Urothelium cell line (cell line): Measurements from ENCODE around the gene TUFT1.

Experiments
- DNase-seq: peaks from one replicate; pipeline ENCODE4 v3.0.0; 2011; ENCODE audit warnings: low spot score, mixed read lengths
- FAIRE-seq: peaks from 2 replicates; lab custom pipeline; 2011; peaks lifted over from hg19 to GRCh38; lab: Jason Lieb, UNC

Gene TUFT1

DNA sequence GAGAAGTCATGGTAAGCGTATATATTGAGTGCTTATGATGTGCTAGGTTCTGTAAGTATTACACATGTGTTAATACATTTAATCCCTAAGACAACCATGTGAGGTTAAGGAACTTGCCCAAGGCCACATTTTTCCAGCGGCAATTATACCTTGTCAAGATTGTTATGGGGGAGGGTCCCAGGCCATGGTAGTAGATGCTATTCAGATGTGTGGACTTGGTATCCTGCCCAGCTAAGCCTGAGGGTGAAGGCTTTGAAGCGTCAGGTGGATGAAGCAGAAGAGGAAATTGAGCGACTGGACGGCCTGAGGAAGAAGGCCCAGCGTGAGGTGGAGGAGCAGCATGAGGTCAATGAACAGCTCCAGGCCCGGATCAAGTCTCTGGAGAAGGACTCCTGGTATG is 3.6 kb upstream of the TUFT1 start:
- no peak for DNase-seq
- FAIRE-seq, result no peak

DNA sequence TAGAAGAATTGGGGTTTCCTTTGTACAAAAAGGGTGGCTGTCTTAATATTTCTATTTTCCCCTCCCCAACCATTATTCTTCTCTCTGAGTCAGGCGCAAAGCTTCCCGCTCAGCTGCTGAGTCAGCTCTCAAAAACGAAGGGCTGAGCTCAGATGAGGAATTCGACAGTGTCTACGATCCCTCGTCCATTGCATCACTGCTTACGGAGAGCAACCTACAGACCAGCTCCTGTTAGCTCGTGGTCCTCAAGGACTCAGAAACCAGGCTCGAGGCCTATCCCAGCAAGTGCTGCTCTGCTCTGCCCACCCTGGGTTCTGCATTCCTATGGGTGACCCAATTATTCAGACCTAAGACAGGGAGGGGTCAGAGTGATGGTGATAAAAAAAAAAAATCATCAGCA is 3.0 kb upstream of the TUFT1 start:
- peak; percentile 90 for DNase-seq
- FAIRE-seq, result no peak

DNA sequence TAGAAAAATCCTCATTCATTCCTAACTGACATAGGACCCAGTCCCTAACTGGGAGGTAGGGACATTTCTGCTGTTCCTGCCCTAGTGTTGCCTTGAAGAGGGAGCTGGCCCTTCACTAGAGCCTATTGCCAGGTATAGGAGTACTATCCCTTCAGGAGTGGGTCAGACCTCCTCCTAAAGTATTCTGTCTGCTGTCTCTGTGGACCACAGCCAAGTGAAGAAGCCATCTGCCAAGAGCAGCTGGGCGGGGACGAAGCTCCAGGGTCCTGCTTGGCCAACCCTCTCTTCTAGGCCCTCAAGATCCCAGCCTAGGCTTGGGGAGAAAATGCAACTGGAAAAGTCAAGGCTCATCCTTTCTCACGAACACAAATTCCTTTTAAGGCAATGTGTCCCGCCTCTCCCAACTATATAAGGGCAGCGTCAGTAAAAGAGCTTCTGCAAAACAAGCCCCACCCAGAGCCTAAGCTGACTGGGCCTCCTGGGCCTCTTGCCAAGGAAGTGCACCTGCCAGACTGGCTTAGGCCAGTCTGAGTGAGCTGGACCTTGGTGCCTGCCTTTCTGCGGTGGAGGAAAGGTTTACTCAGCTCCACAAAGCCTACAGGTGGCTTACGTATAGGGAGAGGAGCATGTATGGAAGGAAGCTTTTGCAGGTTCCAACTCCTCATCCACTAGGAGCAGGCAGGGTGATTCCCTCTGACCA is 638 bp upstream of the TUFT1 start:
- FAIRE-seq (no peak), DNase-seq (peak; percentile 90)

DNA sequence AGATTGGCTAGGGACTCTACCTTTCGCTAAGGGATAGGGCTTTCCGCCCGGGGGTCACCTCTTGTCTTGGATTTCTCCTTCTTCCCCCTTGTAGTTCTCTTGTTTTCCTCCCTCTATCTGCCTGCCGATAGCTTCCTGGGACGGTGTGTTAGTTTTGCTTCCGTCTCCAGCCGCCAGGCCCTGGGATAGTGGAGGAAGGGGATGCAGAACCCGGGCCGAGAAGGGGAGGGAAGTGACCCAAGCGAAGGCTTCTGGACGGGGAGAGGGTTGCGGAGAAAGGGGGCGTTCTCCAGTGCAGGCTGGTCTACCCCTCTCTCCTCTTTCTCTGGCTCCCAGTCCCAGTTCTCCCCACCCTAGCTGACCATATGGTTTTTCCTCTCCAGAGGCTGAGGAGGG is 871 bp downstream of the TUFT1 start:
- no peak for FAIRE-seq
- DNase-seq, result peak; percentile 17

DNA sequence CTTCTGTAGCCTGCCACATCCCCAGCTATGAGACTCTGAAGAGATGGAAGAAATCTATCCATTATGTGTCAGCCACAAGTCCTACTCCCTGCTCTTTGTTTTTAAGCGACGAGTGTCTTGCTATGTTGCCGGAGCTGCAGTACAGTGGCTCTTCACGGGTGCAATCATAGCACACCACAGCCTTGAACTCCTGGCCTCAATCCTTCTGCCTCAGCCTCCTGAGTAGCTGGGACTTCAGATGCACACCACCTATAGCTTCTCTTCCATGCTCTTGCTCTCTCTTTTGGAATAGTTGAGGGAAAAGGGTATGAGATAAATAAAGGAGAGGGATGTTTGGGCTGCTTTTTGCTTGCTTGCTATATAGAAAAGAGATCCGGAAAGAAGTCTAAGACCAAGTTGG is 1.6 kb downstream of the TUFT1 start:
- FAIRE-seq (no peak), DNase-seq (no peak)

DNA sequence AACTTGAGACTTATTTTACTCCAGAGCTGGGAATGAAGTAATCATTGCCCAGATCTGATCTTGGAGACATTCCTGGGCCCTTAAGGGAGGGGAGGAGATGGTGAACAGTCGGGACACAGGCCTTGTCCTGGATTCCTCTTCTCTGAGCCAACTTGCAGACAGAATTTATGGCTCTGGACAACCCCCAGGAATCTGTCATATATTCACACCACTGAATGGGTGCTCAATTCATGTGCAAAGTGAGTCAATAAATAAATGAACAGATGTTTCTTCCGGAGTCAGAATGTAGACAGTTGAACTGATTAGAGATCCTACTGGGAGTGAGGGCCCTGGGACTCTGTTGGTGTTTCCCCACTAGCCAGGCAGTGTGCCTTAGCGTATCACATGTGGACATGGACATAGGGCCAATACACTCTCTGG is 2.6 kb downstream of the TUFT1 start:
- FAIRE-seq (no peak), DNase-seq (peak; percentile 44)

DNA sequence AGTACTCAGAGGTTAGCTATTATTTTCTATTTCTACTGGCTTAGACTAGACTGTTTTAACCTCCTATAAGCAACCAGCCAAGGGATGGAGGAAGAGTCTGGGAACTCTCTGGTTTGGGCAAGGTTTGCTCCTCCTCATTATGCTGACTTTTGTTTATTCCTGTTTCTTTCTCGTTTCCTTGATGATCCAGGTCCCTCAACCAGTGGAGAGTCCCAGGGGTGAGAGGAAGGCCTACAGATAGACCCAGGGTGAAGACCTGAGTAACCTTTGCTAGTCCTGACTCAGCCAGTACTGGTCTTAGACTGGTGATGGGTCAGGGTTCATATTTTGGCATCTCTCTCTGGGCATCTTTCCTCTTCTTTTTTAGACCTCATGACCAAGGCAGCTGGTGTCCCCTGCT is 5.4 kb downstream of the TUFT1 start:
- no peak for FAIRE-seq
- DNase-seq, result no peak

DNA sequence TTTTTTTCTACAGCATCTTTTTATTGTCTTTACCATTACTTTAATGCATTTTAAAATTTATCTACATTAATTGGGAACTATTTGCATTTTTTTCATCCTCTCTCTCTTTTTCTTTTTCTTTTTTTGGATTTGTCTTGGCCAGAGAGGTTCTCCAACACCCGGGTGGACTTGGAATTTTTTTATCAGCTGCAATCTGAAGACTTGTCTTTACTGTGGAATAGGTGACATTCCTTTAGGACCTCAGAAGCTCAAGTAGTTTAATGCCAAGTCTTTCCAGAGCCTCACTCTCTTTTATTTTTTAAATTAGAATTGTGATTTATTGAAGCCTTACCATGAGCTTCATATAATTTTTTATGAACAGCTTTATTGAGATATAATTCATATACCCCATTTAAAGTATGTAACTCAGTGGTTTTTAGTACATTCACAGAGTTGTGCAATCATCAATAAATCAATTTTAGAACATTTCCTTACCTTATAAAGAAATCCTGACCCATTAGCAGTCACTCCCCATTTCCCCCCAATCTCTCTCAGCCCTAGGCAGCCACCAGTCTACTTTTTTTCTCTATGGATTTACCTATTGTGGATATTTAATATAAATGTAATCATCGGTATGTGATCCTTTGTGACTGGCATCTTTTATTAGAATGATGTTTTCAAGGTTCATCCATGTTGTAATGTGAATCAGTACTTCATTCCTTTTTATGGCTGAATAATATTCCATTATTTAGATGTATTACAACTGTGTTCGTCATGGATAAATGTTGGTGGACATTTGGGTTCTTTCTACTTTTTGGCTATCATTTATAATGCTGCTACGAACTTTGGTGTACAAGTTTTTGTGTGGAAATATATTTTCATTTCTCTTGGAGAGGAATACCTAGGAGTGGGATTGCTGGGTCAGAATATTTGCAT is 6.2 kb downstream of the TUFT1 start:
- no peak for FAIRE-seq
- no peak for DNase-seq

DNA sequence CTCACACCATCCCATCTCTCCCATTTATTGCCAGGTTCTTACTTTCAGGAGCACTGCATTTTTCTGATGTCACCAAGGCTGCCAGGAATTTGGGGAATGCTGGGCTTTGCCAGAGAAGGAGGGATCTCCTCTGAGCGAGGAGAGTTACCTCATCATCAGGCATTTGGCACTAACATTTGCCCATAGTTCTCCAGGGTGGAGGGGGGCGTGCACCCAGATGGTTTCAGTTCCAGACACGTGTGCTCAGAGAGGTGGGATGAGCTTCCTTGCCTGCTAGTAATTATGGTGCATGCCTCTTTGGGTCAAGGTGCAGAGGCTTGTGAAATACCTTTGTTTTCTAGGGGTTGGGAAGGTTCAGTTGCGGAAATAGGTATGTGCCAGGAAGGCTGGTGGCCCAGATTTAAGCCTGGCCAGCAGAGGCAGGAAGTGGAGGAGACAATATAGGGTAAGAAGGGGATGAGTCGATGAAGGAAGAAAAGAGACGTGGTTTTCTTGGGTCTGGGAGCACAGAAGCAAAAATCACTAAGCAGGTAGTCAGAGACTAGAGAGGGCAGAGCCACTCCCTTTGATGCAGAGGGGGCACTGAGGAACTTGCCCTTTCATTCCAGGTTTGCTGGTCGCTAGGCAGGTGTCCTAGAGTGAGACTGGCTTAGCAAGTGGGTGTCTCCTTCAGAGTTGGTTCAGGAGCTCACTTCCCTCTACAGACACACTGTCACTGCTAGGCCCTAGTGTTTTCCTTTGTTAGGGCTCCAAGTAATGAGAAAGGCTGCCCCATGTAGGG is 7.2 kb downstream of the TUFT1 start:
- FAIRE-seq, result no peak
- DNase-seq, result peak; percentile 90

DNA sequence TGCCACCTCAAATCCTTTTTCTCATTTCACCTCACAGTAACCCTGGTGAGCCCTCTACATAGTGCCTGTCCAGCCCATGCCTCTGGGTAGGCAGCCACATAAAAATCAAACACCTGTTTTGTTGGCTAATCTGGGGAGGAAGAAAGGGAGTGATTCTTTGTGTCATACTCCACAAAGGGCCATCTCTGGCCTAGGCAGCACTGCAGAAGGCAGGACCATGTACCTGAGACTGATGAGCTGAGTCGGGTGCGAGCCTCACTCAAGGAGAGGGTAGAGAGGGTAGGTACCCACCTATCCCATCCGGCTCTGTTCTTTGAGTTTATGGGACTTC is 7.8 kb downstream of the TUFT1 start:
- DNase-seq (no peak), FAIRE-seq (no peak)

DNA sequence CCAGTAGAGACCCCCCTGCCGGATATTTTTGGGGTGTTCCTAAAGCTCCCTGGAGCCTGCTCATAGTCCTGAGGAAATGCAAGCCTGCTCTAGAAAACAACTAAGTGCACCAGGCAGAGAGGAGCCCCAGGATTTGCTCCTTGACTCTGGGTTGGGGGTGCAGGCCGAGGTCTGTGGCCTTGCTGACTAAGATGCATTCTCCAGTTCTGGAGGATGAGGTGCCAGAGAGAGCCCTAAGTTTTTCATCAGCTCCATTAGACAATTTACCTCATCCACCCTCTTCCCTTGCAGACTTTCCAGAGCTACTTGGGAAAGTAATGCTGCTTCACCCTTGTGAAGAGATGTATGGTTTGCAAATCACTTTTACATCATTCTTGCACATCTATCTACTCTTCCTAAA is 9.1 kb downstream of the TUFT1 start:
- FAIRE-seq, result no peak

DNA sequence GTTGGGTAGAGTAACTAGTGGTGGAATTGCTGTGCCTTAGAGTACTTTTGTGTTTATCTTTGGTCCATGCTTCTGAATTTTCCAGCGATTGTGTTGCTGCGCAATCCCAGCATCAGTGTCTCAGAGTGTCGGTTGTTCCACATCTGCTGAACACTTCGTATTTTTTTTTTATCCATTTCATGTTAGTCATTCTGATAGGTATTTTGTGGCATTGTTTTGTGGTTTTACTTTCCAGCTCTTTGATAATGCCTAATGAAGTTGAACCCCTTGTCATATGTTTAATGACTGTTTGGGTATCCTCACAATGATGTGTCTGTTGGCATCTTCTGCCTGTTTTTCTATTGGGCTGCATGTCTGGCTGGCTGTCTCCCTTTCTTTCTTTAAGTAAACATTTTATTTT is 13.6 kb downstream of the TUFT1 start:
- FAIRE-seq (no peak), DNase-seq (peak; percentile 54)

More for the DNA sequence above, 9.1 kb downstream of the TUFT1 start:
- no peak for DNase-seq

DNA sequence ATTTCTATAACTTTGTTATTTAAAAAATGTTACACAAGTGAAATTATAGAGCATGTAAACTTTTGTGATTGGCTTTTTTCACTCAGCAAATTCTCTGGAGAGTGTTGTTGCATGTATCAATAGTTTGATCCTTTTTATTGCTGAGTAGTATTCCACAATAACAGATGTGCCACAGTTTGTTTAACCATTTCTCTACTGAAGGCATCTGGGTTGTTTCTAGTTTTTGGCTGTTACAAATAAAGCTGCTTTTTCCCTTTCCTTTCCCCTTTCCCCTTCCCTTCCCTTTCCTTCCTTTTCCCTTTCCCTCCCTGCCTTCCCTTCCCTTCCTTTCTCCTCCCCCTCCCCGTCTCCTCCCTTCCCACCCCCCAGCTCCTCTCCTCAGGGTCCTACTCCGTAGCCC is 15.9 kb downstream of the TUFT1 start:
- FAIRE-seq (no peak), DNase-seq (no peak)

DNA sequence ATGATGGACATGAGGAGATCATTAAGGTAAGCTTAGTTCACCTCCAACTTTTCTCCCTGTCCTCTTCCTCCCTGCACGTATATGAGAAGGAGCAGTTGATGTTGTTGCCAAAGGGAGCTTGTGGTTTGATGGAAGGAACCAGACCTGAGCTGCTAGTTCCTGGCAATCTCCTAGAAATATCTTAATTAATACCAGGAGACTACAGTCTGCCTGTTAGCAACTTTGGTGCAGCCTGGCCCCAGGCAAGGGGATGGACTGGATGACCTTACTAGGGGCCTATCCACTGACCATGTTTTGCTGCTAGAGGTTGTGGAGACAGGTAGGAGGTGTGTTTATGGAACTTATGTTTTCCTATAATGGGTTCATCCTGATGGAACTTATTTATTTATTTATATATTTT is 22.6 kb downstream of the TUFT1 start:
- FAIRE-seq, result no peak
- no peak for DNase-seq

DNA sequence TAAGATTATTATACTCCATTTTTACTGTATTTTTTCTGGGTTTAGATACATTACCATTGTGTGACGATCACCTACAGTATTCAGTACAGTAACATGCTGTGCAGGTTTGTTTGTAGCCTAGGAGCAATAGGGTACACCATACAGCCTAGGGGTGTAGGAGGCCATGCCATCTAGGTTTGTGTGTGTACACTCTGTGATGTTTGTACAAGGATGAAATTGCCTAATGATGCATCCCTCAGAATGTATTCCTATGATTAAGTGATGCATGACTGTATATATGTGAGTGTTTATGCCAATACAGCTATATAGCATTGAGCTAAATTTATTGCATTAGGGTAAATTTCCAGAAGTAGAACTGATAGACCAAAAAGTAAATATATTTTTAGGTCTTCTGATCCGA is 23.3 kb downstream of the TUFT1 start:
- no peak for DNase-seq
- no peak for FAIRE-seq

DNA sequence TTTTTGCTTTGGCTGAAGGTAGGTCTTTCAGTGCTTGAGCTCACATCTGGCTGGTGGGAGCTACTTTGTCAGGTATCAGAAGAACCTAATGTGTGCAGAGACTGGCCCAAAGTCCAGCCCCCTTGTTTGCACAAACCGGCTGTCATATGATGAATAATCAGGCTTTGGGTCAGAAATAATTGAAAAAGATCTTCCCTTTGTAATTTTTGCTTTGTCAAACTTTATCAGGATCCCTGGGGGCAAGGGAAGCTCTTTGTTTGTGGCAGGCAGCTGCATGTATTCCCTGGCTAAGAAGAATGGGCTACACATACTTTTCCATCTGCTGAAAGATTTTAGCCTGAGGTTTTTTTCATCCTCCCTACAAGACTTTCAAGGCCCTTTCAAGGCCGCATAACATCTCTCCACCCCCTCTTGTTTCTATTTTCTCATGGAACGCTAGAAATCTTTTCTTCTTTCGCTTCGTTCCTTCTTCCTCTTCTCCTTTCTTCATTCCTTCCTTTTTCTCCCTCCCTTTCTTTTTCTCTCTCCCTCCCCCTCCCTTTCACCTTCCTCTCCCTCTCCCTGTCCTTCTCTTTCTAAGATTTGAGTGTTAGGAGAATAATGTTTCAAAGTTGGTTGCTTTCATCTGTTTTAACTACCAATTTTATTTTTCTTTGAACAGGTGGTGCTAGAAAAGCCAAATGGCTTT is 25.5 kb downstream of the TUFT1 start:
- FAIRE-seq, result no peak
- DNase-seq, result no peak

DNA sequence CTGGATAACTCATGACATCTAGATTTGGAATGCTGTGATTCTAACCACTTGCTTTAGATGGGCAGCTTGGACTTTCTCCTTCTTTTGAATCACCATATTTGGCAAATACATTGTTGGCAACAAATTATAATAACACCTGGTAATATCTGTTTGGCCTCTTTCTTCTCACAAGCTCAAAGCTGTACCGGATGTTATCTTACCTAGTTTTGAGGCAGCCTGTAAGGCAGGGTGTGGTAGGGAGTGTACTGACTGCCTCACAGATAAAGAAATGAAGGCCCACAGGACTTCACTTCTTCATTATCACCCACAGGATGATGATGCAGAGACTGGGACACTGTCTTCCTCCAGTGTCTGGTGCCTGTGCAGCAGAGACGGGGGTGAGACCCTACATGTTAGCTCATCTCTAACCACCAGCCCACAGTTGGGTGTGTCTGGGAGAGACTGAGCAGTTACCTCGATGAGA is 28.5 kb downstream of the TUFT1 start:
- no peak for FAIRE-seq
- no peak for DNase-seq

DNA sequence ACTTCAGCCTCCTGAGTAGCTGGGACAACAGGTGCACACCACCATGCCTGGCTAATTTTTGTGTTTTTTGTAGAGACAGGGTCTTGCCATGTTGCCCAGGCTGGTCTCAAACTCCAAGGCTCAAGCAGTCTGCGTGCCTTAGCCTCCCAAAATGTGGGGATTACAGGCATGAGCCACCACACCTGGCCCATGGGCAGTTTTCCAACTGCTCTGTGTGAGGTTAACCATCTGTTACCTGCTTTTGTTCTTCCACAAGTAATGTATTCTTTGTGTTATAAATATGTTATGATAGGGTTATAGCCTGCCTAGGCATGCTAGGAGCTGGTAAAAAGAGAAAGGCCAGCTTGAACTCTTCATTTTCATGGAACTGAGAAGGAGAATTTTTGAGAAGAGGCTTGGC is 30.7 kb downstream of the TUFT1 start:
- no peak for FAIRE-seq
- no peak for DNase-seq

DNA sequence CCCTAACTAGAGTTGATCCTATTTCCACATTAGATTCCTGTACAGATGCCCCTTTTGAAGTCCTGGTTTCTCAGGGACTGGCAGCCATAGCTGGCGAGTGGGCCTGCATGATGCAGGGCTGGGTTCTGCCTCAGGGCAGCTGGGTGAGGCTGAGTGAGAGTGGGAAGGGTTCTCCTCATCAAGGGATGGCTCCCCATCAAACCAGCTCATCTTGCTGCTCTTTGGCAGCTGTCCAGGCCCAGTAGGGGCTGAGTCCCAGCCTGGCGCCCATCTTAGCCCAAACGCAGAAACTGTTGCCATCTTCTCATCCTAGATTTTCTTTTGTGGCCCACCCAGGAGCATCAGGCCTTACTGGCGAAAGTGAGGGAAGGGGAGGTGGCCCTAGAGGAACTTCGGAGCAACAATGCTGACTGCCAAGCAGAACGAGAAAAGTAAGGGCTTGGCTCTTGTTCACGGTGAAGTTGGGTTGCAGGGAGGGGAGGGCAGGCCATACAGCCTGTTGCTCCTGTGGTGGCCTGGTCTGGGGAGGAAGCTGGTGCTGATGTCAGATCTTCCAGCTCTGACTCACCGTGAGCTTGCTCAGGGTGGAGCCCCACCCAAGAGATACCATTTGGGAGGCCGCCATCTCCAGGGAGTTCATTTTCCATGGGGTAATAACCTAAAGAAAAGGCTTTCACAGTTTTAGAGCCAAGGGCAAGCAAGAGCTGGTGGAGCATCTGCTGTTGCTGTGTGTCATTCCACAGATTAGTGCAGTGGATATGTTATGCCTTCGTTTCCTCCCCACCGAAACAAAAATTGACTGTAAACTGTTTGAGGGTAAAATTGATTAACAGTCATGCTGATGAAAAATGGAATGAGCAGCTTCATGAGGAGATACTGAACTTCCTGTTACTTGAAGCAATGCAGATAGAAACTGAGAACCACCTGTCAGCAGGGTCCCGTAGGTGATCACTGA is 34.7 kb downstream of the TUFT1 start:
- no peak for FAIRE-seq

DNA sequence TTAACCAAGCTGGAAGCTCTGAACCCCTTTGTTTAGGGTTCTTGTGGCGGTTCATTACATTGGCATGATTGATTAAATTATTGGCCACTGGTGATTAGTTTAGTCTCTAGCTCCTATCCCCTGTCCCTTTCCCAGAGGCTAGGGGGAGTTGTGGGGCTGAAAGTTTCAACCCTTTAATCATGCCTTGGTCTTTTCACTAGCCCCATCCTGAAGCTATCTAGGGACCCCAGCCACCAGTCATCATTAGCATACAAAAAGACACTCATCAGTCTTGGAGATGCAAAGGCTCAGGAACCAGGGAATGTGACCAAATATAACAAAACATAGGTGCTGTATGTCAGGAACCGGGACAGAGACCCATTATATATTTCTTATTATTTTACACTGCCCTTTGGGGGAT is 37.1 kb downstream of the TUFT1 start:
- FAIRE-seq (no peak), DNase-seq (no peak)

More for the DNA sequence above, 34.7 kb downstream of the TUFT1 start:
- peak; percentile 55 for DNase-seq
